ENCODE data around the gene DYRK3.

GRCh38 chr1:206676499-206676898 lies 41.2 kb downstream of the DYRK3 start:
- TF ChIP-seq CTCF (conservative IDR thresholded peaks at IDR 0.05) (no peak), ZFX (IDR thresholded peaks at IDR 0.05) (no peak)

All from C4-2B (cell line).